IMR-90 (cell line): ENCODE results near the gene ACAD9. TPM values are rescaled to one million over a fixed set of nuclear protein-coding genes. Genes with fewer than 3 reads are reported as not detected.

Source experiments
- ATAC-seq: fragments of 200-7000 bp; cut with Tn5 transposase; 2 replicates; pipeline ENCODE4 v1.9.1; 2020; ENCODE audit warnings: low read depth, mild to moderate bottlenecking, moderate library complexity
- BruUV-seq: library from RNA; stranded (reverse); fragments of 400-500 nt; replicated peaks from 2 replicates; lab custom pipeline; 2021; lab: Mats Ljungman, UMichigan
- CTCF ChIA-PET: fragments of 300-600 bp; formaldehyde crosslinking; extraction: SDS; loops from one replicate; lab custom pipeline; 2021; ENCODE audit warnings: antibody characterized with exemption; lab: Yijun Ruan, JAX
- POLR2A ChIA-PET: fragments of 300-600 bp; sonication (Branson Sonifier 250); formaldehyde crosslinking; loops from one replicate; lab custom pipeline; 2022; ENCODE audit warnings: antibody characterized with exemption; ENCODE audit not compliant: unreplicated experiment; lab: Charles Lee
- DNase-seq: peaks from one replicate; pipeline ENCODE4 v3.0.0; 2013
- H2AFZ ChIP-seq: replicated peaks from 2 replicates; pipeline ENCODE3; 2013; ENCODE audit warnings: low read length, mild to moderate bottlenecking; ENCODE audit not compliant: poor library complexity
- H2AK5ac ChIP-seq: 2 replicates; pipeline ENCODE4 v1.6.1; 2013; ENCODE audit warnings: low read depth, low read length, inconsistent platforms
- H2AK9ac ChIP-seq: replicated peaks from 2 replicates; pipeline ENCODE3; 2013; ENCODE audit warnings: mild to moderate bottlenecking, low read depth, low read length, moderate library complexity; ENCODE audit not compliant: poor library complexity
- H2BK120ac ChIP-seq: 2 replicates; pipeline ENCODE4 v1.6.1; 2013; ENCODE audit warnings: low read depth, low read length, inconsistent platforms
- H2BK15ac ChIP-seq: 3 replicates; pipeline ENCODE4 v1.6.1; 2013; ENCODE audit warnings: low read depth, low read length, inconsistent platforms
- H2BK20ac ChIP-seq: 2 replicates; pipeline ENCODE4 v1.6.1; 2013; ENCODE audit warnings: low read depth, mild to moderate bottlenecking, inconsistent platforms, low read length, moderate library complexity
- H2BK5ac ChIP-seq: 2 replicates; pipeline ENCODE4 v1.6.1; 2013; ENCODE audit warnings: mild to moderate bottlenecking, low read depth, low read length, inconsistent platforms; ENCODE audit not compliant: poor library complexity, severe bottlenecking
- H3K14ac ChIP-seq: replicated peaks from 2 replicates; pipeline ENCODE4 v1.6.1; 2013; ENCODE audit warnings: low read depth, low read length, inconsistent platforms
- H3K18ac ChIP-seq: 2 replicates; pipeline ENCODE4 v1.6.1; 2013; ENCODE audit warnings: low read depth, low read length, control low read depth
- H3K23ac ChIP-seq: 2 replicates; pipeline ENCODE4 v1.6.1; 2013; ENCODE audit warnings: low read depth, low read length, inconsistent platforms
- H3K27ac ChIP-seq: 2 replicates; pipeline ENCODE4 v1.5.1; 2013; ENCODE audit warnings: mild to moderate bottlenecking, control low read depth, low read length; ENCODE audit not compliant: insufficient read depth
- H3K27me3 ChIP-seq: 2 replicates; pipeline ENCODE4 v1.6.1; 2013; ENCODE audit warnings: low read length; ENCODE audit not compliant: control insufficient read depth, insufficient read depth
- H3K36me3 ChIP-seq: 2 replicates; pipeline ENCODE4 v1.6.1; 2013; ENCODE audit warnings: low read length, mixed read lengths; ENCODE audit not compliant: control insufficient read depth, insufficient read depth
- H3K4ac ChIP-seq: 2 replicates; pipeline ENCODE4 v1.6.1; 2013; ENCODE audit warnings: low read depth, low read length, inconsistent platforms
- H3K4me1 ChIP-seq: 2 replicates; pipeline ENCODE4 v1.6.1; 2013; ENCODE audit warnings: low read length, mixed read lengths; ENCODE audit not compliant: control insufficient read depth, insufficient read depth
- H3K4me2 ChIP-seq: 2 replicates; pipeline ENCODE4 v1.6.1; 2013; ENCODE audit warnings: low read depth, mild to moderate bottlenecking, control low read depth, low read length, moderate library complexity
- H3K4me3 ChIP-seq: 2 replicates; pipeline ENCODE4 v1.5.1; 2013; ENCODE audit warnings: low read depth, mild to moderate bottlenecking, control low read depth, low read length, moderate library complexity; ENCODE audit not compliant: insufficient read depth
- H3K56ac ChIP-seq: 2 replicates; pipeline ENCODE4 v1.6.1; 2013; ENCODE audit warnings: low read length, inconsistent platforms; ENCODE audit not compliant: insufficient read depth; ENCODE audit errors: extremely low read depth
- H3K79me1 ChIP-seq, 2 experiments: 2 replicates each; pipeline ENCODE4 v1.6.1; 2013; ENCODE audit warnings: low read length in 2 of 2, inconsistent platforms in 1 of 2, low read depth in 1 of 2
- H3K9ac ChIP-seq: 2 replicates; pipeline ENCODE4 v1.6.1; 2013; ENCODE audit warnings: low read depth, low read length, control low read depth
- H3K9me1 ChIP-seq: 2 replicates; pipeline ENCODE4 v1.6.1; 2013; ENCODE audit warnings: low read length, inconsistent platforms; ENCODE audit not compliant: insufficient read depth
- H3K9me3 ChIP-seq: 2 replicates; pipeline ENCODE4 v1.6.1; 2013; ENCODE audit warnings: low read length; ENCODE audit not compliant: control insufficient read depth, insufficient read depth
- H4K20me1 ChIP-seq: 2 replicates; pipeline ENCODE4 v1.6.1; 2013; ENCODE audit warnings: low read length, inconsistent platforms; ENCODE audit not compliant: insufficient read depth
- H4K5ac ChIP-seq: 2 replicates; pipeline ENCODE4 v1.6.1; 2013; ENCODE audit warnings: mild to moderate bottlenecking, low read depth, low read length, control low read depth
- H4K8ac ChIP-seq, 2 experiments: 2 replicates each; pipeline ENCODE4 v1.6.1; 2013; ENCODE audit warnings: low read depth in 2 of 2, low read length in 2 of 2, control low read depth in 1 of 2, inconsistent platforms in 1 of 2
- H4K91ac ChIP-seq: 2 replicates; pipeline ENCODE4 v1.6.1; 2013; ENCODE audit warnings: low read depth, low read length, inconsistent platforms; ENCODE audit not compliant: insufficient read depth
- BHLHE40 ChIP-seq: fragments of 150-350 bp; IDR thresholded peaks from 2 replicates; pipeline ENCODE4 v1.6.1; 2016; ENCODE audit warnings: mild to moderate bottlenecking, low read depth, low read length
- CEBPB ChIP-seq: IDR thresholded peaks from 2 replicates; pipeline ENCODE4 v1.6.1; 2012; ENCODE audit warnings: low read depth, low read length, improper control_type of control experiment
- CHD1 ChIP-seq: IDR thresholded peaks from 2 replicates; pipeline ENCODE4 v1.6.1; 2012; ENCODE audit warnings: low read depth, low read length, improper control_type of control experiment
- CTCF ChIP-seq: conservative IDR thresholded peaks from 2 replicates; pipeline ENCODE4 v1.5.1; 2012; ENCODE audit warnings: mild to moderate bottlenecking, low read depth, low read length, improper control_type of control experiment
- NFE2L2 ChIP-seq: fragments of 150-350 bp; IDR thresholded peaks from 2 replicates; pipeline ENCODE4 v1.6.1; 2016; ENCODE audit warnings: low read depth, mild to moderate bottlenecking, low read length
- POLR2A ChIP-seq: IDR thresholded peaks from 2 replicates; pipeline ENCODE4 v1.6.1; 2012; ENCODE audit warnings: mild to moderate bottlenecking, low read depth, low read length
- RAD21 ChIP-seq: IDR thresholded peaks from 2 replicates; pipeline ENCODE4 v1.6.1; 2012; ENCODE audit warnings: low read length, improper control_type of control experiment
- RFX5 ChIP-seq: IDR thresholded peaks from 2 replicates; pipeline ENCODE4 v1.8.0; 2012; ENCODE audit warnings: low read depth, mild to moderate bottlenecking, low read length, moderate library complexity
- WGBS, 2 experiments: methylation state at CpG; one replicate each; pipeline versions ENCODE4 v1.1.5 to v1.1.7; 2013; ENCODE audit warnings: missing lambda C conversion rate in 2 of 2; ENCODE audit not compliant: insufficient read length in 1 of 2; ENCODE audit errors: extremely low coverage in 2 of 2; 5-methylcytosine and 5-hydroxymethylcytosine counted together
- dilution Hi-C: fragments of 300-500 bp; cut with HindIII; formaldehyde crosslinking; loops from one replicate; pipeline ENCODE4 v1.14.3; 2018; ENCODE audit warnings: low sequenced_read_pairs; ENCODE audit not compliant: unreplicated experiment
- in situ Hi-C: fragments of 300-500 bp; cut with MboI; formaldehyde crosslinking; loops from 3 replicates; pipeline ENCODE4 v1.14.3; 2019; ENCODE audit warnings: low sequenced_read_pairs, inconsistent platforms, mixed read lengths
- intact Hi-C: fragments of 100-400 bp; cut with micrococcal nuclease; formaldehyde crosslinking; loops from 2 replicates; pipeline ENCODE4 v1.10.0; 2022
- microRNA-seq, 2 experiments: library from miRNA; stranded (forward) in 1 of 2; unstranded in 1 of 2; fragments of 10-50 nt in 1 of 2; fragments of <30 nt in 1 of 2; gene quantifications in 1 of 2; microRNA quantifications in 1 of 2; one replicate each; pipeline versions ENCODE3 to v1.1.0; 2013 to 2020; ENCODE audit not compliant: insufficient read depth in 1 of 2, insufficient read length in 1 of 2, unreplicated experiment in 1 of 2
- polyA plus RNA-seq, 3 experiments: library from polyadenylated mRNA; depleted of rRNA; stranded (reverse); fragments of >200 nt; gene quantifications; 2 replicates each; pipeline ENCODE4 v1.2.3, GENCODE V29; 2012; ENCODE audit warnings: low replicate concordance in 1 of 3
- small RNA-seq, 5 experiments: library from RNA; depleted of rRNA; stranded (forward); fragments of <200 nt; gene quantifications; one replicate each; pipeline ENCODE3, GENCODE V24; 2012
- total RNA-seq: library from RNA; depleted of rRNA; stranded (reverse); fragments of >200 nt; gene quantifications from 2 replicates; pipeline ENCODE4 v1.2.3, GENCODE V29; 2012; rRNA removed

The ACAD9 gene
- total and polyA plus RNA-seq, 2 of the 4 experiments (the other 2 are of a cell fraction): 31.2 to 41.3 TPM

- Histone ChIP-seq H4K8ac (no peak overlapping the region), H2BK120ac (no peak overlapping the region), H3K4ac (no peak overlapping the region), H4K20me1 (no peaks in the 10 kb centered on the region), H3K4me1 (no peaks in the 10 kb centered on the region), H2AK9ac (no peak overlapping the region), H3K9ac (no peak overlapping the region), H2AFZ (no peak overlapping the region), H3K27ac (no peak overlapping the region), H2AK5ac (no peak overlapping the region), H3K4me2 (no peak overlapping the region), H2BK5ac (no peak overlapping the region), H4K5ac (no peak overlapping the region), H3K79me1 (no peaks in the 10 kb centered on the region), H3K4me3 (no peak overlapping the region), H4K91ac (no peak overlapping the region), H2BK20ac (no peak overlapping the region), H3K18ac (no peak overlapping the region), H3K36me3 (no peaks in the 10 kb centered on the region), H3K9me3 (peaks cover 4% of the 10 kb centered on the region), H3K9me1 (no peaks in the 10 kb centered on the region), H3K23ac (no peak overlapping the region), H3K56ac (no peak overlapping the region), H2BK15ac (no peak overlapping the region), H3K14ac (no peak overlapping the region), H3K27me3 (peaks cover 14% of the 10 kb centered on the region)
- intact Hi-C loops (no loop called here), dilution Hi-C loops (no loop called here), in situ Hi-C loops (no loop called here)
- DNase-seq (no peak), ATAC-seq (no peak)
- ChIA-PET CTCF (no interaction called here), POLR2A (no interaction called here)
- WGBS, 2 experiments: 60% methylated on average over 2 of the region's 2 CpGs; no CpG with 5 or more reads in 1 of the 2 experiments
- no peak for TF ChIP-seq NFE2L2
- TF ChIP-seq POLR2A: no peak
- no peak for TF ChIP-seq CEBPB
- no peak for TF ChIP-seq RAD21
- no peak for TF ChIP-seq RFX5
- TF ChIP-seq BHLHE40: no peak
- TF ChIP-seq CHD1: no peak
- TF ChIP-seq CTCF: no peak
- BruUV-seq: no TSS peak
Observed at GRCh38 chr3:128956440-128956839, 77.0 kb downstream of the ACAD9 start.

Small RNAs within 50 kb of the gene (microRNA-seq; reads per million reads assigned to microRNA genes)
- not detected for gene AC112484.4 (ENCODE audit: insufficient read depth, insufficient read length)

Small RNAs within 50 kb of the gene (small RNA-seq; reads per million reads assigned to genes)
- gene AC112484.4: 0 reads per million in 5 experiments

Other genes starting within 250 kb of the ACAD9 start
- gene RPN1, start 228.8 kb upstream of the ACAD9 start, total RNA-seq: 592 and 736 TPM in 2 replicates
- gene RPN1, start 228.8 kb upstream of the ACAD9 start, polyA plus RNA-seq (2012; rRNA removed): 246 and 252 TPM in 2 replicates
- gene RAB7A, start 153.4 kb upstream of the ACAD9 start, total RNA-seq: 57.0 and 65.3 TPM in 2 replicates
- gene RAB7A, start 153.4 kb upstream of the ACAD9 start, polyA plus RNA-seq (2012; rRNA removed): 240 TPM in 2 replicates
- gene CFAP92, start 114.5 kb downstream of the ACAD9 start, total RNA-seq: not detected in 2 replicates
- gene CFAP92, start 114.5 kb downstream of the ACAD9 start, polyA plus RNA-seq (2012; rRNA removed): not detected in 2 replicates
- gene EFCC1, start 121.7 kb downstream of the ACAD9 start, total RNA-seq: not detected in 2 replicates
- gene EFCC1, start 121.7 kb downstream of the ACAD9 start, polyA plus RNA-seq (2012; rRNA removed): not detected in 2 replicates
- not detected in 2 replicates for gene GP9, start 181.2 kb downstream of the ACAD9 start, total RNA-seq
- gene GP9, start 181.2 kb downstream of the ACAD9 start, polyA plus RNA-seq (2012; rRNA removed): not detected in 2 replicates
- 9.2 and 9.9 TPM in 2 replicates for gene RAB43, start 242.2 kb downstream of the ACAD9 start, total RNA-seq
- 14.0 and 15.7 TPM in 2 replicates for gene RAB43, start 242.2 kb downstream of the ACAD9 start, polyA plus RNA-seq (2012; rRNA removed)